Spleen (tissue), 7 donors: ENCODE data around the gene TNFRSF18.

Experiments
- CTCF ChIP-seq, 11 experiments: fragments of 200-600 bp in 7 of 11; fragments of 450-650 bp in 4 of 11; sonication (generic) in 4 of 11; IDR thresholded peaks in 8 of 11; conservative IDR thresholded peaks in 3 of 11; 1 replicate in 7 of 11; 2 replicates in 4 of 11; pipeline versions ENCODE4 v1.4.0 to v1.8.0; 2016 to 2021; ENCODE audit warnings: antibody characterized with exemption in 11 of 11, inconsistent platforms in 4 of 11, mild to moderate bottlenecking in 1 of 11
- POLR2AphosphoS5 ChIP-seq, 3 donors: sonication (generic); formaldehyde crosslinking; IDR thresholded peaks; one replicate each; pipeline ENCODE4 v1.5.1; 2017; ENCODE audit warnings: antibody characterized with exemption in 3 of 3
- donor health status: DM: no; HTN: no; CAD: no; lungs with moderate emphysema.
- donor health status: DM: no; HTN: no; CAD: no.
- donor health status: DM: no; HTN: no; CAD: no.

GRCh38 chr1:1215881-1216605, 9.7 kb upstream of the TNFRSF18 start:
- TF ChIP-seq CTCF (IDR thresholded peaks at IDR 0.05 in 8 of 11, conservative IDR thresholded peaks at IDR 0.05 in 3 of 11) (no peak), POLR2AphosphoS5 (IDR thresholded peaks at IDR 0.05) (peak in 1 of 3 donors; percentile 28)
